ENCODE measurements around the gene MGLL. TPM values are rescaled to one million over a fixed set of nuclear protein-coding genes. Genes with fewer than 3 reads are reported as not detected.

MGLL gene
- total RNA-seq, 1 donor, result 18.1 TPM

- Histone ChIP-seq H2AFZ (ENCODE audit: low read length) (no peak overlapping the region), H3K79me2 (ENCODE audit: insufficient read depth, low read length) (peaks cover 7% of the 10 kb centered on the region), H3K4me2 (ENCODE audit: insufficient read depth, low read length) (no peak overlapping the region), H3K9me3 (ENCODE audit: low read depth, low read length) (no peaks in the 10 kb centered on the region), H4K20me1 (ENCODE audit: insufficient read depth, low read length) (peaks cover 12% of the 10 kb centered on the region), H3K4me1 (ENCODE audit: insufficient read depth, low read length) (peaks cover 35% of the 10 kb centered on the region), H3K27ac (ENCODE audit: low read depth, low read length) (no peak overlapping the region), H3K27me3 (ENCODE audit: insufficient read depth, low read length) (no peaks in the 10 kb centered on the region), H3K4me3 (ENCODE audit: insufficient read depth, low read length) (no peak overlapping the region), H3K36me3 (ENCODE audit: insufficient read depth, low read length) (no peaks in the 10 kb centered on the region)
- DNase-seq (ENCODE audit: insufficient read length, low spot score, missing footprints), result no peak
- no peak for TF ChIP-seq CTCF (IDR thresholded peaks at IDR 0.05; ENCODE audit: extremely low read depth, low read depth, low read length)
These were observed 78.0 kb downstream of the MGLL start for GRCh38 chr3:127744253-127744815.

DNA sequence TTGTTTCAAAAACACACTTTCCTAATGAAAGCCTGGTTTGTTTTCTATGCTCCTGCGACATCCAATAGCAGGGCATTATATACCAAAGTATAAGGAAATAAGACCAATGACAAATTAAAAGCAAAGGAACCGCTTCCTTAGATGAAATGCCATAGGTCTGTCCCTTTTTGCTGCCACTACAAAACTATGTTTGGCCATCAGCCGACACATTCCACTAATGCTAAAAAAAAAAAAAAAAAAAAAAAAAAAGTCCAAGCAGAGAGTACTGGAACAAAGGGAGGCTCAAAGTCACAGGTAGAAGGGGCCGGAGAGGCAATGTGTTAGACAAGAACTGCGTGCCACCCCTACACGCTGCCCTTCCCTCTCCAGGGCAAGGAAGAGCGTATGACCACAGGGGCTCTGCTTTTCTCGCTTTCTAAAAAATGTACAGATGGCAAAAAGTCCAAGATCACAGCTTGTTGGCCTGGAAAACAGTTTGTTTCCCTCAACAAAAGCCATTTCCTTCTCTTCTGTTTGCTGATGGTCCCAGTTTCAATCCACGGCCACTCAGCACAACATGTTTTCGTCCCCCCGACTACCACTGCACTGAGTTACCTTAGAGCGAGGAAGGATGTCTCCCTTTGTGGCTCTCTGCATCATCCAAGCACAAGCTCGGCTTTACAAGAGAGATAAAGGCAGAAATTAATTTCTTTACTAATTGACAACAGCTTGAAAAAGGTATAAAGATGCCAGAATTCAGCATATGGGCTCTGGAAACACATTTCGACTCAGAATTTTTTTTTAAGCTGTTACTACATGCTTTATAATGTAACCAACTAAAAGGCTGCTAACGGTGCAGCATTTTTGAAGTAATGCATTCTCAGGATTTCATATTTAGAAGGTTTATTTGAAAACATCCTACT is 78.7 kb downstream of the MGLL start:
- H3K27ac ChIP-seq (ENCODE audit: low read depth, low read length), result no peak overlapping the region

DNA sequence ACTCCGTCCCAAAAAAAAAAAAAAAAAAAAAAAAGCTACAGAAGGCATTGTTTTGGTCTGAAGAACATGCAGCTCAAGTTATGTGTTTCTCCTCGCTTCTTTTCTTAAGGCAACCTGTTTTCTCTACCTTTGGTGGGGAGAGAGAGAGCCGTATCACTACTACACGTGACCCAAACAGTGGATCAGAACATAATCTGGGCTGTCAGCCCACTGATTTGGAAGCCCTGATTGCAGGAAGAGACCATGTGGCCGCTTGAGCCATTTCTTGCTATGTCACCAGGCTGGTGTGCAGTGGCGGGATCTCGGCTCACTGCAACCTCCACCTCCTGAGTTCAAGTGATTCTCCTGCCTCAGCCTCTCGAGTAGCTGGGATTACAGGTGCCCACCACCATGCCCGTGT is 79.7 kb downstream of the MGLL start:
- no peak for DNase-seq (ENCODE audit: insufficient read length, low spot score, missing footprints)
- no peak overlapping the region for H2AFZ ChIP-seq (ENCODE audit: low read length)
- H3K4me3 ChIP-seq (ENCODE audit: insufficient read depth, low read length), result no peak overlapping the region
- no peaks in the 10 kb centered on the region for H3K36me3 ChIP-seq (ENCODE audit: insufficient read depth, low read length)
- no peaks in the 10 kb centered on the region for H3K27me3 ChIP-seq (ENCODE audit: insufficient read depth, low read length)
- no peaks in the 10 kb centered on the region for H3K9me3 ChIP-seq (ENCODE audit: low read depth, low read length)
- H3K27ac ChIP-seq (ENCODE audit: low read depth, low read length), result no peak overlapping the region
- peaks cover 7% of the 10 kb centered on the region for H3K79me2 ChIP-seq (ENCODE audit: insufficient read depth, low read length)
- TF ChIP-seq CTCF (IDR thresholded peaks at IDR 0.05; ENCODE audit: extremely low read depth, low read depth, low read length), result no peak
- H3K4me2 ChIP-seq (ENCODE audit: insufficient read depth, low read length), result no peak overlapping the region
- peaks cover 16% of the 10 kb centered on the region for H4K20me1 ChIP-seq (ENCODE audit: insufficient read depth, low read length)
- H3K4me1 ChIP-seq (ENCODE audit: insufficient read depth, low read length), result peaks cover 33% of the 10 kb centered on the region

More for the DNA sequence above, 78.7 kb downstream of the MGLL start:
- Histone ChIP-seq H3K4me3 (ENCODE audit: insufficient read depth, low read length) (no peak overlapping the region), H3K4me2 (ENCODE audit: insufficient read depth, low read length) (no peak overlapping the region), H4K20me1 (ENCODE audit: insufficient read depth, low read length) (peaks cover 16% of the 10 kb centered on the region), H3K9me3 (ENCODE audit: low read depth, low read length) (no peaks in the 10 kb centered on the region), H3K27me3 (ENCODE audit: insufficient read depth, low read length) (no peaks in the 10 kb centered on the region), H3K36me3 (ENCODE audit: insufficient read depth, low read length) (no peaks in the 10 kb centered on the region), H3K79me2 (ENCODE audit: insufficient read depth, low read length) (peaks cover 7% of the 10 kb centered on the region), H3K4me1 (ENCODE audit: insufficient read depth, low read length) (peaks cover 35% of the 10 kb centered on the region), H2AFZ (ENCODE audit: low read length) (no peak overlapping the region)
- TF ChIP-seq CTCF (IDR thresholded peaks at IDR 0.05; ENCODE audit: extremely low read depth, low read depth, low read length), result no peak
- DNase-seq (ENCODE audit: insufficient read length, low spot score, missing footprints), result no peak

DNA sequence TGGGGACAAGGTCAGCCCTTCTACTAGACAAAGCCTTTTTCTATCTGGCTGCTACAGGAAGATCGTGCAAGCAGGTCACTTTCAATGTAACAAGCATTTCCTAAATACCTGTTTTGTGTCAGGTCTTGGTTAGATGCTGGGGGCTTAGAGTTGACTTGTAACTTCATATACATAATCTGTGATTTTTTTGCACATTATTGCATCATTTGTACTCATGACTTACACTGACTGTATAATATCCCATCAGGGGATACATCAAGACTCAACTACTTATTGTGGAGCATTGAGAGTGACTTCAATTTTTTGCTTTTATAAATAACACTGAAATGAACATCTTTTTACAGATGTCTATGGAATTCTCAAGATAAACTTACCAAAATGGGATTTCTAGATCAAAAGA is 80.6 kb downstream of the MGLL start:
- no peaks in the 10 kb centered on the region for H3K27me3 ChIP-seq (ENCODE audit: insufficient read depth, low read length)
- no peak overlapping the region for H3K4me2 ChIP-seq (ENCODE audit: insufficient read depth, low read length)
- peaks cover 10% of the 10 kb centered on the region for H3K79me2 ChIP-seq (ENCODE audit: insufficient read depth, low read length)
- H4K20me1 ChIP-seq (ENCODE audit: insufficient read depth, low read length), result peaks cover 14% of the 10 kb centered on the region
- H3K27ac ChIP-seq (ENCODE audit: low read depth, low read length), result no peak overlapping the region
- peaks cover 29% of the 10 kb centered on the region for H3K4me1 ChIP-seq (ENCODE audit: insufficient read depth, low read length)
- H3K4me3 ChIP-seq (ENCODE audit: insufficient read depth, low read length), result no peak overlapping the region
- no peaks in the 10 kb centered on the region for H3K36me3 ChIP-seq (ENCODE audit: insufficient read depth, low read length)
- H2AFZ ChIP-seq (ENCODE audit: low read length), result no peak overlapping the region
- DNase-seq (ENCODE audit: insufficient read length, low spot score, missing footprints), result no peak
- TF ChIP-seq CTCF (IDR thresholded peaks at IDR 0.05; ENCODE audit: extremely low read depth, low read depth, low read length), result no peak
- H3K9me3 ChIP-seq (ENCODE audit: low read depth, low read length), result no peaks in the 10 kb centered on the region
